GM21360 (cell line): ENCODE results near the gene LDB1.

Experiments used
- ATAC-seq: cut with Tn5 transposase; IDR thresholded peaks from one replicate; pipeline ENCODE4 v1.9.1; 2021; ENCODE audit warnings: mild to moderate bottlenecking, moderate library complexity; ENCODE audit not compliant: unreplicated experiment

The LDB1 gene

GRCh38 chr10:102114861-102115618 is 5.1 kb downstream of the LDB1 start:
- peak; percentile 59 for ATAC-seq

DNA sequence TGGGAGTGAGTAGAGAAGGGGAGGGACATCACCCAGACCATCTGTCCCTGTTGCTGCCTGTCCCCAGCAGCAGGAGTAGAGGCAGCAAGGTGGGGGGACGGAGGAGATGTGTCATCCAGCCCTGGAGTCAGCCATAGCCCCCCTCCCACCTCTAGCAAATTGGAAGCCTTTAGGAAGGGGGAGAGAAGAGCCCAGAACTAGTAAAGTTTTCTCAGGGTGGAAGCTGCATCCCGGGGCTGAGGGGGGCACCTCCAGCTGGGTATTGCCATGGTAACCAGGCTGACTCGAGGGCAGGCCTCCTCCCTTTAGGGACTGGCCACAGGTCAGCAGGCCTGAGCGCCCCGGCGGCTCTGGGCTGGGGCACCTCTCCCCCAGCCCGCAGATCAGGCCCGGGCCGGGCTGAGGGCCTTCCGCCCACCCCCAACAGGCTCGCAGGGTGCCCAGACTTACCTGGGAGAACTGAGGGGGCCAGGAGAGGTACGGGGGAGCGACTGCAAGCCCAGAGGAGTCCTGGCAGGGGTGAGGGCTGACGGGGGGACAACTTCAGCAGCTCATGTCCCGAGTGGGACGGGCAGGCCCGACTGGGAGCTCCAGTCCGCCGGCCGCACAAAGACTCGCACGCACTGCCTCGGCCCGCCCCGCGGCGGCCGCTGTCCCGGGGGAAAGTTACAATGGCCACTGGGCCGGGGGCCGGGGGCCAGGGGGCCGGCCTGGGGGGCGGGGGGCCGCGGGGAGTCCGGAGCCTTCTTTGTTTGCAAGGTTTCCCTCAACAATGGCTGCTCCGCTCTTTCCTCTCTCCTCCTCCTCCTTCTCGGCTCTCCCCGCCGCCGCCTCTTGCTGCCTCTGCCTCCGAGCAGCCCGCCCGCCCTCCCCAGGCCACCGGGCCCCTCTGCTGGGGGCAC is 6.0 kb downstream of the LDB1 start:
- no peak for ATAC-seq

DNA sequence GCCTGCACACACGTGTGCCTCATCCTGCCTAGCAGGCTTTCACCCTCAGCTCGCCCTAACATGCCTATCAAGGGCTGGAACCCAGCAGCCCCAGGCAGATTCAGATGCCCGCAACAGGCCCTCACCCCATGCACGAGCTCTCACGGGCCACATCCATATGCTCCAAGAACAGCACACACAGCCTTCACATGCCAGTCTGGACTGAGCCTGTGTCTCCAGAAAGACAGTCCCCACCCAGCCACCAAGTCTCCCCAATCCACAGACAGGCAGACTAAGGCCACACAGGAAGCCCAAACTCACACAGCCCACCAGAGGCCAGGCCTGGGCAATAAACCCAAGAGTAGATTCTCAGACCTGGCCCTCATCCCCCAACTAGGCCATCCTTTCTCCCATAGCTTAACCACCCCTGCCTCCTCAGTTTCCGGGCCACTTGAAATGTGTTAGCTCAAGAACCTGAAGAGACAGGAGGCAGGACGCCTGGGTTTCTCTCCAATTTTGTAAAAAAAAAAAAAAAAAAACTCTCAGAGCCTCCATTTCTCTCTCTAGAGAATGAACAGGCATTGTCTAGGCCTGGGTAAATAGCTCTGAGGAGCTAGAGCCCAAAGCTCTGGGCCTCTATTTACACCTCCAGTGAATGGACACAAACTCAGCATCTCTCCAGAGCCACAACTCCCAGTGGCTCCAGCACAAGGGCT is 6.8 kb downstream of the LDB1 start:
- ATAC-seq: no peak

GRCh38 chr10:102112210-102112817 is 7.9 kb downstream of the LDB1 start:
- ATAC-seq: no peak

- no peak for ATAC-seq
These were observed 8.9 kb downstream of the LDB1 start for GRCh38 chr10:102111276-102111675.

DNA sequence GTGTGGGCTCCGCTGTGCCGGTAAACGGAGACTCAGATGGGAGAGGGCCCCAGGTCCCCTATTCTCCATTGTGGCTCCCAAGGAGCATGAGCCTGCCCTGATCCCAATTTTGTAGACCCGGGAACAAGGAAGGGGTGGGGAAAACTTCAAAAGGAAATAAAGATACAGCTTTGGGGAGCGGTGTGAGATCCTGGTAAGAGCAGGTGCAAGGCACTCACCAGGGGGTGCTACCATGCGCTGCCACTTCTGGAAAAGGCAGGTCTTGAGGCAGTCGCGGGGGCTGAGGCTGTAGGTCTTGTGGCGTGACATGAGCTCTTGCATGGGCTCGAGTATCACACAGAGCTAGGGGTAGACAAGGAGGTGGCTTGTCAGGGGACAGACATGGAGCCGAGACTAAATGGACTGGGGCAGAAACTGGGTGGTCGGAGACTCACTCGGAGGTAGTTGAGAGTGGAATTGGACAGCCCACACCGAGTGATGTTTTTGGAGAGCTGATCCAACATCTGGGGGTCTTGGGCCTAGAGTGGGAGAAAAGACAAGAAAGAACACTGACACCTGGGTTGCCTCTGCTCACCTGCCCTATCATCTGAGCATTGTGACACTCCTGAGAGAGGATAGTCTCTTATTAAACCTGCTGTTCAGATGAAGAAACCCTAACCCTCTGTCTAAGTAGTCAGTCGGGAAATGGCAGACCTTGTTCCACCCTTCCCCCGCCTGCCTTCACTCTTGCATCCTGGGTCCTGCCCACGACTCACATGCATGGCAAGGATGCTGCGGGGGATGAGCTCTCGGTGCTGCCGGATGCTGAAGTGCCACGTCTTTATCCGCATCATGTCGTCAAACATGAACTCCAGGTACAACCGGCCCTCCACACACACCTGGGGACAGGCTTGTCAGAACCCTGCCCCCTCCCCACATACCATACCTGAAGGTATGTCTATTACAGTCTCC is 10.7 kb downstream of the LDB1 start:
- ATAC-seq: no peak

DNA sequence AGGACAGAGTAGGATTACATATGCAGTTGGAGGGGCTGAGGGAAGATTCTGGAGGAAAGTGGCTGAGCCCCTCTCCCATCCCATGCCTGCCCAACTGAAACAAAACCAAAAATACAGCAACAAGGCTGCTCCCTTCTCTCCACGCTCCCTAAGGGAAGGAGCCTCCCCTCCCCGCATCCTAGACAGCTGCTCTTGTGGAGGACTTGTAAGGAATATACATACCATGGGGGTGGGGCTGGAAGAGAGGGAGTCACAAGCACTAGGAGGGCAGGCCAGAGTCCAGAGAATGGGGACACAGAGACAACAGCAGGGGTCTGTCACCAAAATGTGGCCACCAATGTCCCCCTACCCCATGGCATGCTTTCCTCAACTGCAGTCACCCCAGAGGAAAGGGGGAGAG is 13.2 kb downstream of the LDB1 start:
- ATAC-seq: no peak

DNA sequence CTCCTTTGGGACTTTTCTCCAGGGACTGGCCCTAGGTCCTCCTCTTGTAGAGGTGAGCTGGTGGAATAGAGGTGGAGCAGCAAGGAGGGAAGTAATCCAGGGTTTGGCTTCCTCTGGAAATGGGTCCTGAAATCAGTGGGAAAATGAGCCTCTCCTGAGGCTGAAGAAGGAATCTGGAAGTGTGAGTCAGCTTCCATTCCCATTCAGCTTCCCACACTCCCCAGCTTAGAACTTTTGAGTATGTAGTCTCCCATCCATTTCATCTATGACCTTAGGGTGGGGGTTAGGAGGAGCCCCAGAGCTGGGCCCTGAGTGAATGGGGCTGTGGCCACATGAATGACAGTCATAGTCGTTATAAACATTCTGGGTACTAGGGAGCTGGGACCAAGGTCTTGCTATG is 17.7 kb downstream of the LDB1 start:
- ATAC-seq: no peak

DNA sequence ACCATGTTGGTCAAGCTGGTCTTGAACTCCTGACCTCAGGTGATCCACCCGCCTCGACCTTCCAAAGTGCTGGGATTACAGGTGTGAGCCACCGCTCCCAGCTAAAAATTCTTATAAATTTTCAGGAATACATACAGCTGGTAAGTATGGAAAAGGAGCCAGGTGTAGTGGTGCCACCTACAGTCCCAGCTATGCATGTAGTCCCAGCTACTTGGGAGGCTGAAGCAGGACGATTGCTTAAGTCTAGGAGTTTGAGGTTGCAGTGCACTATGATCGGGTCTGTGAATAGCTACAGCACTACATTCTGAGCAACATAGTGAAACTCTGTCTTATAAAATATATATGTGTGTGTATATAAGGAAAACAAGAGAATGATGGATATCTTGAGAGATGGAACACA is 19.0 kb downstream of the LDB1 start:
- no peak for ATAC-seq

- no peak for ATAC-seq
These were observed 23.7 kb downstream of the LDB1 start for GRCh38 chr10:102096449-102096848.

- no peak for ATAC-seq
These were observed 29.4 kb downstream of the LDB1 start for GRCh38 chr10:102090772-102091171.

DNA sequence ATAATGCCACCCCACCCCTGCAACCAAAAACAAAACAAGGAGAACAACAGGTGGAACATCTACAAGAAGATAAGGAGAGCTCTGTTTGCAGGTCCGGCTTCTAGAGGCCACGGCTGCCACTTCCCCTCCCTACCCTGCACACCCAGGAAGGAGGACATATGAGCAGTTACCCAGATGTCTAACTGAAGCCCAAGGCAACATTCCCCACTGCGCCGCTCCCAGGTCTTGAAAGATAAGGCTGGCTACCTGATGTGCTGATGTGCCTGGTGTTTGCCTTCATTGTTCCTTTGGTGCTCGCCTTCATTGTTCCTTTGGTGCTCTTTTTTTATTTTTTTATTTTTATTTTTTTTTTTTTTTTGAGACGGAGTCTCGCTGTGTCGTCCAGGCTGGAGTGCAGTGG is 34.0 kb downstream of the LDB1 start:
- ATAC-seq: no peak

- ATAC-seq: no peak
These were observed 34.8 kb downstream of the LDB1 start for GRCh38 chr10:102085336-102085735.

- no peak for ATAC-seq
These were observed 36.6 kb downstream of the LDB1 start for GRCh38 chr10:102083541-102083940.

- no peak for ATAC-seq
These were observed 47.3 kb downstream of the LDB1 start for GRCh38 chr10:102072673-102073527.

- ATAC-seq: no peak
These were observed 51.1 kb downstream of the LDB1 start for GRCh38 chr10:102069071-102069470.

DNA sequence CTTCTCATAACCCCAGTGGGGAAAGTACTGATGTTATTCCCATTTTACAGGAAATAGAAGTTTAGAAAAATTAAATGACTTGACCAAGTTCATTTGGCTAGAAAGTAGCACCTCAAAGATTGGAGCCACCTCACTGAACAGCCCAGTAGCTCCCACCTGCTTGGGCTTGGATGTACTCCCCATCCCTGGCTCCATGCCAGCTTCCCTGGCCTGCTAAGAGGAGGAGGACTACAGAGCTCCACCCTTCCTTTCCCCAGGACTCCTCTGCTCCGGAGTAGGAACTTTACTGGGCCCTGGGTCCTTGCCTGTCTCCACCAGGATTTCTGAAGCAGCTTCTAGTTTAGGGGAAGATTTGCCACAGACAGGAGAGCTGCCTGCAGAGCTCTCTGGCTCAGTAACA is 52.0 kb downstream of the LDB1 start:
- ATAC-seq: no peak

GRCh38 chr10:102067091-102067916 is 52.9 kb downstream of the LDB1 start:
- ATAC-seq: no peak
